Activated T-cell treated with anti-CD3 and anti-CD28 coated beads, Interleukin-2, amount 50 U/mL, for 1 hour (primary cell): ENCODE results near the gene DBNDD2.

Source experiments
- DNase-seq: peaks from one replicate; pipeline ENCODE4 v3.0.0-alpha.2; 2020

DBNDD2 gene

GRCh38 chr20:45452772-45453691 lies 44.9 kb downstream of the DBNDD2 start:
- no peak for DNase-seq

- no peak for DNase-seq
These were observed 48.5 kb downstream of the DBNDD2 start for GRCh38 chr20:45456632-45457031.

DNA sequence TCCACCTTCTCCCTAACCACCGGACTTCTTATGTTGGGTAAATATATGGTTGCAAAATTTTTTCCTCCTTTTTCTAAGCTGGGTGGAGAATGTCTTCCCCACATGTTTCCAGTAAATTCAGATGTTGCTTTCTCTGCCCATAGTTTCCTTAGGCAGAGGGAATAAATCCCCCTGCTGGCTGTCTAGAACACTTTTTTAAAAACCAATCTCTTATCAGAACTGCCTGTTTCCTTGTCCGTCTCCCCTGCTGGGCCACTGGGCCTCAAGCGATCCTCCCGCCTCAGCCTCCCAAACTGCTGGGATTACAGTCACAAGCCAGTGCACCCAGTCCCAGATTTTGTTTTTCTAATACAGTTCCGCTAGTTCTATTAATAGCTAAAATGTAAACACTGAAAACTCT lies 51.5 kb downstream of the DBNDD2 start:
- DNase-seq: no peak
